ENCODE results near the gene SLC25A6. TPM values are rescaled to one million over a fixed set of nuclear protein-coding genes. Genes with fewer than 3 reads are reported as not detected.

The SLC25A6 gene
- polyA plus RNA-seq, 1 donor from 2014 or later, result 184 TPM

GRCh38 chrX:1400742-1401471, 9.0 kb upstream of the SLC25A6 start:
- Histone ChIP-seq H3K9ac (ENCODE audit: low read length) (no peak overlapping the region), H3K9me3 (ENCODE audit: low read length) (no peaks in the 10 kb centered on the region), H3K36me3 (ENCODE audit: insufficient read depth, low read length) (peaks cover 11% of the 10 kb centered on the region), H3K9me2 (ENCODE audit: insufficient read depth, low read length) (no peaks in the 10 kb centered on the region), H3K27me3 (ENCODE audit: insufficient read depth, low read depth, low read length) (no peaks in the 10 kb centered on the region), H3K27ac (ENCODE audit: low read length) (no peak overlapping the region), H3F3A (ENCODE audit: insufficient read depth, low read length, poor library complexity, severe bottlenecking) (no peaks in the 10 kb centered on the region), H3K4me3 (ENCODE audit: low read length) (no peak overlapping the region), H4K20me1 (ENCODE audit: insufficient read depth) (no peaks in the 10 kb centered on the region), H3K79me2 (replicated peaks; ENCODE audit: insufficient read depth, low read length) (no peaks in the 10 kb centered on the region), H2AFZ (ENCODE audit: low read depth, low read length) (no peak overlapping the region), H3K4me2 (ENCODE audit: low read length) (no peak overlapping the region)
- TF ChIP-seq EP300 (conservative IDR thresholded peaks at IDR 0.05; ENCODE audit: poor library complexity, severe bottlenecking) (no peak), MXI1 (conservative IDR thresholded peaks at IDR 0.05; ENCODE audit: poor library complexity, severe bottlenecking) (no peak), SMC3 (conservative IDR thresholded peaks at IDR 0.05; ENCODE audit: poor library complexity) (no peak), REST (IDR thresholded peaks at IDR 0.05; ENCODE audit: borderline replicate concordance) (no peak), CTCF (IDR thresholded peaks at IDR 0.05; ENCODE audit: poor library complexity, severe bottlenecking) (no peak), TAF1 (IDR thresholded peaks at IDR 0.05; ENCODE audit: low read depth) (no peak), POLR2AphosphoS5 (IDR thresholded peaks at IDR 0.05) (no peak), RAD21 (conservative IDR thresholded peaks at IDR 0.05) (no peak), EZH2 (IDR thresholded peaks at IDR 0.05; ENCODE audit: borderline replicate concordance, insufficient read depth, low read length, poor library complexity, severe bottlenecking) (no peak)

- Histone ChIP-seq H3K27ac (ENCODE audit: low read length) (no peak overlapping the region), H2AFZ (ENCODE audit: low read depth, low read length) (no peak overlapping the region), H3K9me2 (ENCODE audit: insufficient read depth, low read length) (no peaks in the 10 kb centered on the region), H4K20me1 (ENCODE audit: insufficient read depth) (no peaks in the 10 kb centered on the region), H3K27me3 (ENCODE audit: insufficient read depth, low read depth, low read length) (no peaks in the 10 kb centered on the region), H3K36me3 (ENCODE audit: insufficient read depth, low read length) (peaks cover 5% of the 10 kb centered on the region), H3K79me2 (replicated peaks; ENCODE audit: insufficient read depth, low read length) (no peaks in the 10 kb centered on the region), H3F3A (ENCODE audit: insufficient read depth, low read length, poor library complexity, severe bottlenecking) (no peaks in the 10 kb centered on the region), H3K9me3 (ENCODE audit: low read length) (no peaks in the 10 kb centered on the region), H3K4me2 (ENCODE audit: low read length) (no peak overlapping the region), H3K4me3 (ENCODE audit: low read length) (no peak overlapping the region), H3K9ac (ENCODE audit: low read length) (no peak overlapping the region)
- TF ChIP-seq EZH2 (IDR thresholded peaks at IDR 0.05; ENCODE audit: borderline replicate concordance, insufficient read depth, low read length, poor library complexity, severe bottlenecking), result no peak
- no peak for TF ChIP-seq POLR2AphosphoS5 (IDR thresholded peaks at IDR 0.05)
- no peak for TF ChIP-seq REST (IDR thresholded peaks at IDR 0.05; ENCODE audit: borderline replicate concordance)
- TF ChIP-seq TAF1 (IDR thresholded peaks at IDR 0.05; ENCODE audit: low read depth), result no peak
- TF ChIP-seq EP300 (conservative IDR thresholded peaks at IDR 0.05; ENCODE audit: poor library complexity, severe bottlenecking), result no peak
- TF ChIP-seq MXI1 (conservative IDR thresholded peaks at IDR 0.05; ENCODE audit: poor library complexity, severe bottlenecking), result no peak
Measured at GRCh38 chrX:1400049-1400448, 8.1 kb upstream of the SLC25A6 start.
